Measurements from ENCODE around the gene DHRSX.
"Not testable (repeated sequence)": the region's sequence is repeated elsewhere in the genome, so short reads cannot be mapped to it uniquely, and the experiment has no call there.

The DHRSX gene

DNA sequence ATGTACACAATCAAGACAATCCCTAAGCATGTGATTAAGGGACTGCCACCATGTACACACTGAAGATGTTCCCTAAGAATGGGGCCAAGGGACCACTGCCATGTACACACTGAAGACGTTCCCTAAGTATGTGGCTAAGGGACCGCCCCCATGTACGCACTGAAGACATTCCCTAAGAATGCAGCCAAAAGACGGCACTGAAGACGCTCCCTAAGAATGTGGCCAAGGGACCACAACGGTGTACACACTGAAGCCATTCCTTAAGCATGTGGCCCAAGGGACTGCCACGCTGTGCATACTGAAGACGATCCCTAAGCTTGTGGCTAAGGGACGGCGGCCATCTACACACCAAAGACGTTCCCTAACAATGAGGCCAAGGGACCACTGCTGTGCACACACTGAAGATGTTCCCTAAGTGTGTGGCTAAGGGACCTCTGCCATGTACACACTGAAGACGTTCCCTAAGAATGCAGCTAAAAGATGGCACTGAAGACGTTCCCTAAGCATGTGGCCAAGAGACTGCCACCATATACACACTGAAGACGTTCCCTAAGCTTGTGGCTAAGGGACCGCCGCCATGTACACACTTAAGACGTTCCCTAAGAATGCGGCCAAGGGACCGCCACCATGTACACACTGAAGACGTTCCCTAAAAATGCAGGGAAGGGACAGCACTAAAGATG, 26.4 kb downstream of the DHRSX start:
- no peak for DNase-seq

DNA sequence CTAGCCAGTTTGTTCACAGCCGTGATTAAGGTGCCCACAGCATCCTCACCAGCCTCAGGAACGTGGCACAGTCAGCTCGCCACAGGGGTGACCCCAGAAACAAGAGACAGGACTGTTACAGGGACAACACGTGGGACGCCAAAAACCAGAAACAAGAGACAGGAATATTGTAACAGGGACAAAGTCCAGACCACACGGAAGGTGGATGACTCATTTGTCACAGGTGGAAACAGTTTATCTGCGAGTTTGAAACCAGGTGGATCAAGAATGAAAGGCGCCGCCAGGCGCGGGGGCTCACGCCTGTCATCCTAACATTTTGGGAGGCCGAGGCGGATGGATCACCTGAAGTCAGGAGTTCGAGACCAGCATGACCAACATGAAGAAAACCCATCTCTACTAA, 27.7 kb downstream of the DHRSX start:
- not testable (repeated sequence) for DNase-seq

GRCh38 chrX:2471641-2472040, 29.1 kb downstream of the DHRSX start:
- no peak for DNase-seq

GRCh38 chrX:2471126-2471525, 29.6 kb downstream of the DHRSX start:
- not testable (repeated sequence) for DNase-seq

- not testable (repeated sequence) for DNase-seq
Observed at GRCh38 chrX:2469852-2470251, 30.9 kb downstream of the DHRSX start.

DNA sequence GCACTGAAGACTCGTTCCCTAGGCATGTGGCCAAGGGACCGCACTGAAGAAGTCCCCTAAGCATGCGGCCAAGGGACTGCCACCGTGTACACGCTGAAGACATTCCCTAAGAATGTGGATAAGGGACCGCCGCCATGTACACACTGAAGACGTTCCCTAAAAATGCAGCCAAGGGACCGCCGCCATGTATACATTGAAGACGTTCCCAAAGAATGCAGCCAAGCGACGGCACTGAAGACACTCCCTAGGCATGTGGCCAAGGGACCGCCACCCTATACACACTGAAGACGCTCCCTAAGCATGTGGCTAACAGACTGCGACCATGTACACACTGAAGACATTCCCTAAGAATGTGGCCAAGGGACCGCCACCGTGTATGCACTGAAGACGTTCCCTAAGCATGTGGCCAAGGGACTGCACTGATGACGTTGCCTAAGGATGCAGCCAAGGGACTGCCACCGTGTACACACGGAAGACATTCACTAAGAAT, 31.5 kb downstream of the DHRSX start:
- no peak for DNase-seq

DNA sequence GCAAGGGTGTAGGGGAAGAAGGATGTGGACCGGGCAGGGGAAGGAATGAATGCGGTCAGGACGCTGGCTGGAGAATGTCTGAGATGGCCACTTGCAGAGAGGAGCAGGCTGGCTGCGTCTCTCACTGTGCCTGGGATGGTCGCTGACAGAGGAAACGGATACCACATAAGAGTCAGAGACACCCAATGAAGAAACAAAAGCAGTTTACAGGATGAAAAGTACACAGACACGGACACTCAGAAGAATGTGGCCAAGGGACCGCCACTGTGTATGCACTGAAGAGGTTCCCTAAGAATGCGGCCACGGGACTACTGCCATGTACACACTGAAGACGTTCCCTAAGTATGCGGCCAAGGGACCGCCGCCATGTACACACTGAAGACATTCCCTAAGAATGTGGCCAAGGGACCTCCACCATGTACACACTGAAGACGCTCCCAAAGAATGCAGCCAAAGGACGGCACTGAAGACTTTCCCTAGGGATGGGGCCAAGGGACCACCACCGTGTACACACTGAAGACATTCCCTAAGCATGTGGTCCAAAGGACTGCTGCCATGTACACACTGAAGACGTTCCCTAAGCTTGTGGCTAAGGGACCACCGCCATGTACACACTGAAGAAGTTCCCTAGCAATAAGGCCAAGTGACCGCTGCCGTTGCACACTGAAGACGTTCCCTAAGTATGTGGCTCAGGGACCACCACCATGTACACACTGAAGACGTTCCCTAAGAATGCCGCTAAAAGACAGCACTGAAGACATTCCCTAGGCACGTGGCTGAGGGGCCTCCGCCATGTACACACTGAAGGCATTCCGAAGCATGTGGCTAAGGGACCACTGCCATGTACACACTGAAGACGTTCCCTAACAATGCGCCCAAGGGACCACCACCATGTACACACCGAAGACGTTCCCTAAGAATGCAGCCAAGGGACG, 32.2 kb downstream of the DHRSX start:
- DNase-seq, result no peak

DNA sequence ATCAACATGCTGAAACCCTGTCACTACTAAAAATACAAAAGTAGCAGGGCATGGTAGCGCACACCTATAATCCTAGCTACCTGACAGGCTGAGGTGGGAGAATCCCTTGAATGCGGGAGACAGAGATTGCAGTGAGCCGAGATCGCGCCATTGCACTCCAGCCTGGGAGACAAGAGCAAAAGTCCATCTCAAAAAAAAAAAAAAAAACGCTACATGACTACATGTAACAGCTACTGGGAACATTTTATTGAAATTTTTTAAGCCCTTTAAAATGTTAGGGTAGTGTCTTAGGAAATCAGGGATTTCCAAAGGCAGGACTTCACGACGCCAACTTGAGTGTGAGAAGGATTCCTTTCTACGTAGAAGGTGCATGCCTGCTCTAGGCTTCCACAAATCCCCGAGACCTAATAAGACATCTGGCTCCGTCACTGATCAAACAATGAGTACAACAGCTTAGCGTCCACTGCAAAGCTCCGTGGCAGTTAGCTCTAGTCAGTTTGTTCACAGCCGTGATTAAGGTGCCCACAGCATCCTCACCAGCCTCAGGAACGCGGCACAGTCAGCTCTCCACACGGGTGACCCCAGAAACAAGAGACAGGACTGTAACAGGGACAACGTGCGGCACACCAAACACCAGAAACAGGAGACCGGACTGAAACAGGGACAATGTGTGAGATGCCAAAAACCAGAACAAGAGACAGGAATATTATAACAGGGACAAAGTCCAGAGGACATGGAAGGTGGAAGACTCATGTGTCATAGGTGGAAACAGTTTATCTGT, 33.7 kb downstream of the DHRSX start:
- DNase-seq, result no peak

DNA sequence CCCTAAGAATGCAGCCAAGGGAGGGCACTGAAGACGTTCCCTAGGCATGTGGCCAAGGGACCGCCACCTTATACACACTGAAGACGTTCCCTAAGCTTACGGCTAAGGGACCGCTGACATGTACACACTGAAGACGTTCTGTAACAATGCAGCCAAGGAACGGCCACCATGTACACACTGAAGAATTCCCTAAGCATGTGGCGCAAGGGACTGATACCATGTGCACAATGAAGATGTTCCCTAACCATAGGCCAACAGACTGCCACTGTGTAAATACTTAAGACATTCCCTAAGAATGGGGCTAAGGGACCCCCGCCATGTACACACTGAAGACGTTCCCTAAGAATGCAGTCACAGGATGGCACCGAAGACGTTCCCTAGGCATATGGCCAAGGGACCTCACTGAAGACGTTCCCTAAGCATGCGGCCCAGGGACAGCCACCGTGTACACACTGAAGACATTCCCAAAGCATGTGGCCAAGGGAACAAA, 36.1 kb downstream of the DHRSX start:
- DNase-seq, result no peak

DNA sequence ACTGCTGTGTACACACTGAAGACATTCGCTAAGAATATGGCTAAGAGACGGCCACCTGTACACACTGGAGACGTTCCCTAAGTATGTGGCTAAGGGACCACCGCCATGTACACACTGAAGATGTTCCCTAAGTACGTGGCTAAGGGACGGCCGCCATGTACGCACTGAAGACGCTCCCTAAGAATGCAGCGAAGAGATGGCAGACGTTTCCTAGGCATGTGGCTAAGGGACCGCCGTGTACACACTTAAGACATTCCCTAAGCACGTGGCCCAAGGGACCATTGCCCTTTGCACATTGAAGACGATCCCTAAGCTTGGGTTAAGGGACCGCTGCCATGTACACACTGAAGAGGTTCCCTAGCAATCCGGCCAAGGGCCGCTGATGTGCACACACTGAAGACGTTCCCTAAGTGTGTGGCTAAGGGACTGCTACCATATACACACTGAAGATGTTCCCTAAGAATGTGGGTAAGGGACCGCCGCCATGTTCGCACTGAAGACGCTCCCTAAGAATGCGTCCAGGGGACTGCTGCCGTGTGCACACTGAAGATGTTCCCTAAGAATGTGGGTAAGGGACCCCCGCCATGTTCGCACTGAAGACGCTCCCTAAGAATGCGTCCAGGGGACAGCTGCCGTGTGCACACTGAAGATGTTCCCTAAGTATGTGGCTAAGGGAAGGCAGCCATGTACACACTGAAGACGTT, 36.7 kb downstream of the DHRSX start:
- no peak for DNase-seq

- DNase-seq, result not testable (repeated sequence)
Observed at GRCh38 chrX:2463481-2463880, 37.3 kb downstream of the DHRSX start.

- DNase-seq, result no peak
Observed at GRCh38 chrX:2462780-2463179, 38.0 kb downstream of the DHRSX start.

DNA sequence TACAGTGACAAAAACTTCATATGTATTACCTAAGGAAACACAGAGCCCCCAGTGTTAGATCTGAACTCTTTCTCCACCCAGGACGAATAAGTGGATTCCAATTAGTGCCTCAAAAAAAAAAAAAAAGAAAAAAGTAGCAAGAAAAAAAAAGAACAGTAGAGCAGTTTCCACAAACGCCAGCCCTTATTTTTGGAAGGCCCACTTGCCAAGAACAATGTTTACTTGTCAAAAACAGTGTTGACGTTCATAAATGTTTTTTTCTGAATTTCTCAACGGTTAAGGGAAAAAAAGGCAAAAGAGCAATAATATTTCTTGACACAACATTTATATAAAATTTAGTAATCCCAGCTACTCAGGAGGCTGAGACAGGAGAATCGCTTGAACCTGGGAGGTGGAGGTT, 38.7 kb downstream of the DHRSX start:
- DNase-seq, result no peak

DNA sequence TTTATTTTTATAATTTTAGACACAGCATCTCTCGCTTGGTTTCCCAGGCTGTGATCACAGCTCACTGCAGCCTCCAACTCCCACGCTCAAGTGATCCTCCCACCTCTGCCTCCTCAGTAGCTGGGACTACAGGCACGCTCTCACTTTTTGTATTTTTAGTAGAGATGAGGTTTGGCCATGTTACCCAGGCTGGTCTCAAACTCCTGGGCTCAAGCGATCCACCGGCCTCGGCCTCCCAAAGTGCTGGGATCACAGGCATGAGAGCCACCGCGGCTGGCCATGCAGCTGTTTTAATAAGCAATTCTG, 39.1 kb downstream of the DHRSX start:
- no peak for DNase-seq

DNA sequence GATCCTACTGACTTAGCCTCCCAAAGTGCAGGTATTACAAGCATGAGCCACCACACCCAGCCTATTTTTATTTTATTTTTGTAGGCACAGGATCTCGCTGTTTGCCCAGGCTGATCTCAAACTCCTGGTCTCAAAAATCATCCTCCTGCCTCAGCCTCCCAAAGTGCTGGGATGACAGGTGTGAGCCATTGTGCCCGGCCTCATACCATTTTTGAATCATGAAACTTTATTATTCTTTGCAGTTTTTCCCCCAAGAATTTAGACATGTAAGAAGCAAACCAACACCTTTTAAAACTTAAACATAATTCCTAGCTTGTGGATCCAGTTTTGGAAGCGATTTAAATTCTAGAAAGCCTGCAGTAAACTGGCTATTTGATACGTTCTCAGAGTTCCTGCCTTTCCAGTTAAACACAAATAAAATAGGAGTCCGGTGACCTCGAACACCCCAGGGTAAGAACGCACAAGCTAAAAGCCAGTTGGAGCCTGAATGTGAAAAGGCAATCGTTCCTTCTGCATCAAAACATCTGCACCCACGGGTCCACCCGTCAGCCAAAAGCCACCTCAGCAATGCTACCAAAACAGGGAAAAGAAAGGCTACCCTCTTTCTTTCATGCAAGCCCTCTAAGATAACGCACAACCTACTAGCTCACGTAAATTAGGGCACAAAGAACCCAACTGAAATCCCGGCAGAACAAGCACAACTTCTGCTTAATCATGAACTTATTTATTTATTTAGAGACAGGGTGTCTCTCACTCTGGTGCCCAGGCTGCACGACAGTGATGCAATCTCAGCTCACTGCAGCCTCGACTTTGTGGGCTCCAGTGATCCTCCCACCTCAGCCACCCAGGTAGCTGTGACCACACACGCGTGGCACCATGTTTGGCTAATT, 39.7 kb downstream of the DHRSX start:
- not testable (repeated sequence) for DNase-seq

GRCh38 chrX:2460048-2460447, 40.7 kb downstream of the DHRSX start:
- not testable (repeated sequence) for DNase-seq

- DNase-seq, result no peak
Observed at GRCh38 chrX:2458309-2458708, 42.5 kb downstream of the DHRSX start.

DNA sequence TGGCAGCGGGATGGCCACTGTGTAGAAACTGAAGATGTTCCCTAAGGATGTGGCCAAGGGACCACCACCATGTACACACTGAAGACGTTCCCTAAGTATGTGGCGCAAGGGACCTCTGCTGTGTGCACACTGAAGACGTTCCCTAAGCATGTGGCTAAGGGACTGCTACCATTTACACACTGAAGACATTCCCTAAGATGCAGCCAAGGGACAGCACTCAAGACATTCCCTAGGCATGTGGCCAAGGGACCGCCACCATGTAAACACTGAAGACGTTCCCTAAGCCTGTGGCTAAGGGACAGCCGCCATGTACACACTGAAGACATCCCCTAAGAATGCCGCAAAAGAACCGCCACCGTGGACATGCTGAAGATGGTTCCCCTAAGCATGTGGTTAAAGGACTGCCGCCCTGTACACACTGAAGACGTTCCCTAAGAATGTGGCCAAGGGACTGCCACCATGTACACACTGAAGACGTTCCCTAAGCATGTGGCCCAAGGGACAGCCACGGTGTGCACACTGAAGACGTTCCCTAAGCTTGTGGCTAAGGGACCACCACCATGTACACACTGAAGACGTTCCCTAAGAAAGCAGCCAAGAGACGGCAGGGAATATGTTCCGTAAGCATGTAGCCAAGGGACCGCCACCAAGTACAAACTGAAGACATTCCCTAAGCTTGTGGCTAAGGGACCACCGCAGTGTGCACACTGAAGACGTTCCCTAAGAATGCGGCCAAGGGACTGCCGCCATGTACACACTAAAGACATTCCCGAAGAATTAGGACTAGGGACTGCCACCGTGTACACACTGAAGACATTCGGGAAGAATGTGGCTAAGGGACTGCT, 43.3 kb downstream of the DHRSX start:
- no peak for DNase-seq

- not testable (repeated sequence) for DNase-seq
Observed at GRCh38 chrX:2456091-2456490, 44.7 kb downstream of the DHRSX start.

- not testable (repeated sequence) for DNase-seq
Observed at GRCh38 chrX:2454620-2455019, 46.2 kb downstream of the DHRSX start.

Measured in T1000 (cell line).